GM18507 (cell line): Measurements from ENCODE around the gene FANCB.

ENCODE experiments used
- DNase-seq: peaks from one replicate; pipeline ENCODE4 v3.0.0; 2011; ENCODE audit warnings: low read depth; ENCODE audit not compliant: insufficient read length; ENCODE audit errors: extremely low spot score
- FAIRE-seq: peaks from 2 replicates; lab custom pipeline; 2011; peaks lifted over from hg19 to GRCh38; lab: Jason Lieb, UNC

Gene FANCB

DNA sequence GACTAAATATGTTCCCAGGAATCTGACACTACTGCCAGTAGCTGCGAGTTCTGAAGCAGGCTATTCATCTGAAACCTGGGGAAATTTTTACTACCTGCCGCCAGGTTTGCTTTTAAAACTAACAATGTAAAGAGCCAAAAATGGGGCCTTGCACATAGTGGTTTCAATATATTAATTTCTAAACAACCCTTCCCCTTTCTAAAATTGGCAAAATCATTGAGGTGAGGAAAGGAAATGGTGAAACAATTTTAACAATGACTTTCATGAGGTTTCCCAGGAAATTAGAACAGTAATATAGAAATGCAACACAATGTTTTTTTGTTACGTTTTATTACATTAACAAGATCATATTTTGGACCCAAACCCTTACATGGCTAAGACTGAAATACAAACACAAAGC lies 21.3 kb downstream of the FANCB start:
- DNase-seq (no peak), FAIRE-seq (peak; percentile 15)

DNA sequence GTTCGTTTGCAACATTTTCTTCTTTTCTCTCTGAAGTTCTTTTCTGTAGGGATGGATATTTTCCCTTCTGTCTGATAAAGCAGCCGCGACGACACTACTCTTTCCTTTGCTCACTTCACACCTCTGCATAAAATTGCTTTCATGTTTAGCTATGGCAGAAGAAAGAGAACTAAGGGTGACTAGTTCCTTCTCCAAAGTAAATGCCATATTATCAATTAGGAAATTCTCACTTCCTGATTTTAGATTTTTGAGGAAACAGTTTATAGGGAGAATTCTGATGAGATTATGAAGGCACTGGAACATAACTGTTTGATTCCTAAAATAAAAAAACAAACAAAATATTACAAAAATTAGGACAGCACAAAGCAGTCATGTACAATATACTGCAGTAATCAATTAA lies 29.2 kb downstream of the FANCB start:
- FAIRE-seq (no peak), DNase-seq (no peak)

DNA sequence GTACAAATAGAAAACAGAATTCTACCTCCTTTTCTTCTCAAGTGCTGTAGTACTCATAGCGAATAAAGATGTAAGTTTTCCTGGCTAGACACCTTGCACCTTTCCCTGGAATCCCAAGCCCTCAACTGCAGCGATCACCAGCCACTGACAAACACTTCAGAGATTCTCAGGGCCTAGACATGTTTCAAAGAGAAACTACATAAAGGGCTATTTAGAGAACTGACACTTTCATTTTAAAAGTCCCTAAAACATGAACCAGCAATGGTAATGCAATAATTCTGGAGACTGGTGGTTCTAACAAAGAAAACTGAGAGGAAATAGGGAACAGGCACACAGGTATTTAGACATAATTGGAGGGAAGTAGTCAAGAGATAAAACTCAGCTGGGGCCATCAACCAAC lies 35.7 kb downstream of the FANCB start:
- no peak for DNase-seq
- no peak for FAIRE-seq

DNA sequence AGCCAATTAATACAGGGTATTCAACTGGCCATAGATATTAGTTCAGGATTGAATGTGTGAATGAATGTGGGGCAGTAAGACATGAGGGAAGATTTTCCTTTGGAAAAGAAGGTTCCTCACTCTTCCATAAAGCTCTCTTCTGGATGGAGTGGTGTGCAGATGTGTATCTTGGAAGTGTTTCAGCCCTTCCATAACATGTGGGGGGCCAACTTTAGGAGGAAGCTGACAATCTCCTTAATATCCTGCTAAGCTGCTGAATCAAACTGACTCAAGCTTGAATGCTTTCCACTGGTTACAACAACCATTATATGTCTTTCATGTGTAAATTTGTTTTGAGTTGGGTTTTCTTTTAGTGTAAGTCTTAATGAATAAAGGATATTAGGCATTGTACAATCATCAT lies 40.3 kb downstream of the FANCB start:
- FAIRE-seq (no peak), DNase-seq (no peak)

DNA sequence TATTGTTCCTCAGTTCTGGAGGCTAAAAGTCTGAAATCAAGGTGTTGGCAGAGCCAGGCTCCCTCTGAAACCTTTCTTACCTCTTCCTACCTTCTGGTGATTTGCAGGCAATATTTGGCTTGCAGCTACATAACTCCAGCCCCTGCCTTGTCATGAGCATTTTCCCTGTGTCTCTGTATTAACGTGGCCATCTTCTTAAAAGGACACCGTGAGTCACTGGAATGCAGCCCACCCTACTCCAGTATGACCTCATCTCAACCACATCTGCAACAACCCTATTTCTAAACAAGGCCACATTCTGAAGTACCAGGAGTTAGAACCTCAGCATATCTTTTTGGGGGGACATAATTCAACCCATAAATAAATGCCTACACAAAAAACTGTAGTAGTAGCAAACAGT lies 40.7 kb downstream of the FANCB start:
- FAIRE-seq, result no peak
- DNase-seq, result no peak

DNA sequence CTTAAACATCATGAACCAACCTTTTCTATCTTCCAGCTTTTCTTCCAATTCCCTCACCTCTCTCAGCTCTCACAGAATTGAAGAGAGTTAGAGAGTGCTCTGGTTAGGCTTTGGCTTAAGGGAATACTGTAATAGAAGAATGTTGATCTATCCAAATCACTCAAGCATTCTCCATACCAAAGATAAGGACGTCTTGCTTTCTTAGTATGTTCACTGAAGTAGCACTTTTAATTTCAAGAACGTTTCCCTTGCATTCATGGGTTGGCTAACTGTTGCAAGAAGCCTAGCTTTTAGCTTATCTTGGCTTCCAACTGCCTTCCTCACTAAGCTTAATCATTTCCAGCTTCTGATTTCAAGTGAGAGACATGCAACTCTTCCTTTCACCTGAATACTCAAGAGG lies 43.2 kb downstream of the FANCB start:
- FAIRE-seq, result no peak
- DNase-seq, result no peak

DNA sequence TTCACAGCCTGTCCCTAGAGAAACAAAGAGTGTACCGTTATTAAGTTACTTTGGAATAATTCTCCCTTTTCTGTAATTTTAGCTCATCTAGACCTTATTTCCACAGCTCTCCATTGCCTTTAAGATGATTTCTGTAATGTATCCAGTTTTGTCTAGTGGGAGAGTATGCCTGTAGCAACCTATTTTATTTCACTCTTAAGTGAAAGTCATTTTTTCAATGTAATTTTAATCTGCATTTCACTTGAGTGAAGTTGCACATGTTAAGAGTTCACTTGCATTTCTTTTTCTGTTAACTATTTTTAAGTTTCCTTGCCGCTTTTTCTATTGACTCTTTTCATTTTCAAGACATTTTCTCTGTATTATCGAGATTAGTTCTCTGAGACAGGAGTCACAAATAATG lies 46.5 kb downstream of the FANCB start:
- no peak for FAIRE-seq
- DNase-seq, result no peak

DNA sequence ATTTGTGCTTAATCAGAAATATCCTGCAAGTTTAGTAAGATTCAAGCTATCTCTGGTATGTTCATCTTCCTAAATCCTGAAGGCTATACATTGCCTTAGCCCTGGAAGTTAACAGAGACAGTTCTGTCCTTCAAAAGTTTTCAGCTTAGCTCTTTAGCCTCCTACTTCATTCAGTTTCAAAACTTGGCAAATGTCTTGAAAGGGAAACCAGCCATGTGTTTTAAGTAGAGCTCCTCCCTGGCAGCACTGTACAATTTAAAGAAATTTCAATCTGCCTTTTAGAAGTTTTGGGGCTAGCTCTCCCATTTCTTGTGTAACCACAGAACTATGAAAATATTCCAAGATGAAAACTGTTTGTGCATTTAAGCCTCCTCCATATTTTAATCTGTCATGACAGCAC lies 47.0 kb downstream of the FANCB start:
- DNase-seq, result no peak
- FAIRE-seq, result no peak

DNA sequence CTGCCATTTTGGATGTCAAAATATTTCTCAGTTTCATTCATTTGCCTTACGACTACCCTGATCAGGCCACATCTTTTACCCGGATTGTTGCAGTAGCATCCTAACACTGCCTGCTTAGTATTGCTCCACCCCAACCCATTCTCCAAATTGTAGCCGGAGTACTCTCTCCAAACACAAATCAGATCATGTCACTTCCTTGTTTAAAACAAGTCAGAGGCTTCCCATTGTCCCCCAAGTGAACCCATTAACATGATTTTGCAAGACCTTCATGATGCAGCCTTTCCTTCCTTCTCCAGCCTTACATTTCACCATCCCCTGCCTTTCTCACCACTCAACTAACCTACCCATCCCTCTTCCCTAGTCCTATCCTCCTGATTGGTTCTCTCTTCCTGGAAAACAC lies 53.1 kb downstream of the FANCB start:
- DNase-seq (no peak), FAIRE-seq (no peak)

DNA sequence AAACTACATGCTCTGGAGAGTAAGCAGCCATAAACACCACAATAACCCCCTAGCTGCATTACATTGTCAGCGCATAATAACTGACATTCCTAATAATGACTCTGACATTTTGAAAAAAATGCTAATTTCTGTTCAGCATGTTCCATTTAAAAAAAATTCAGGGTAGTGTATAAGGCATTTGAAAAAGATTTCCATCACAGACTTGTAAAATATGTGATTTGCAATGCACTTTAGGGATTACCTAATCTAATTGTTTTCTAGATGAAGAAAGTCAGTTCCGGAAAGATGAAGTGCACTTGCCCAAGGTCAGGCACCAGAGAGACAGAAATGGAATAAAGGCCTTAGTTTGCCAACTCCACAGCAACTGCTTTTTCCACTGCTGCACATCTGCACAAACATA lies 55.3 kb downstream of the FANCB start:
- DNase-seq (no peak), FAIRE-seq (no peak)

DNA sequence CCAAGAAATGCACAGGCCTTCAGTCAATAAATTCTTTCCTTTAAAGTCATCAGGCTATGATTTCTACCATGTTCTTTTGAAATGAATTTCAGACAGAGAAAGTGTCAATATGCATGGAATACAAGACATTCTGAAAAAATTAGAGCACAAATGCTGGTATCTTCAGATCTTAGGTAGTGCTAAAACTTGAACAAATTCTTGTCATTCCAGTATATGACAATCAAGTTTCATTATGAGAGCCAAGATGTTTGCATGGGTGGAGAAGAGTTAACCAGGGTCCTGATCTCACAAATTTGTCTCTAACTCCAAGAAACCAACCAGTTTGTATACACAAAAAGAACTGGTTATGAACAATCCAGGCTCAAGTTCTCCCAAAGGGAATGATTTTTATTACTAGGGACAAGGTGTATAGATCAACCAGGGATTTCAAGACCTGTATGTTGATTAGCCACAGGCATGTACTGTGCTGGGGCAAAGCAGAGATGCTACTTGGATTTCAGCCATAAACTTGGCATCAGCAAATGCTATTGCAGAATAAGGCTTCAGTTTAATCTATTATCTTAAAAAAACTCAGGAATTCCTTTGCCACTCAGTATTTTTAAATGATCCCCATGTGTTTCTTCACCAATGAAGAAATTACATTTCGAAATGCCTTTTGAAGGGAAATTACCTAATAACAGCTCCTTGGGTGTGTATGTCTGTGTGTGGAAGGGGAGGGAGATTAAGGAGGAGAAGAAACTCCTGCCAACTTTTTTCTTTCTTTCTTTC lies 69.7 kb downstream of the FANCB start:
- FAIRE-seq, result no peak
- DNase-seq, result no peak

DNA sequence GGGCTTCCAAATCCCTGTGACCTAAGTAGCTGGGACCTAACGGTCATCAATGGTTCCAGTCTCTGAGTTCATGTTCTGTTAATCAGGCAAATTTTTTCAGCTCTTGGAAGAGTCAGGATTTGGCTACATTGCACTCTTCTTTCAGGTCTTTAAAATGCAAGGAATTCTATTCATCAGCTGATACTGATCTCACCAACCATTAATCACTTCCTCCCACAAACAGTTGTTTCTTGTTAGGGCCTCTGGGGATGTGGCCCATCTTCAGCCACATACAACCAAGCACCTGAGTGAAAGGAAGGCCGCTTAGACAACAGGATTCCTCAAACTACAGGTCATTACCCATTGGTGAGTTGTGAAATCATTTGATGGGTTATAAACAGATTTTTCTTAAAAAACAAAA lies 71.7 kb downstream of the FANCB start:
- no peak for FAIRE-seq
- no peak for DNase-seq

DNA sequence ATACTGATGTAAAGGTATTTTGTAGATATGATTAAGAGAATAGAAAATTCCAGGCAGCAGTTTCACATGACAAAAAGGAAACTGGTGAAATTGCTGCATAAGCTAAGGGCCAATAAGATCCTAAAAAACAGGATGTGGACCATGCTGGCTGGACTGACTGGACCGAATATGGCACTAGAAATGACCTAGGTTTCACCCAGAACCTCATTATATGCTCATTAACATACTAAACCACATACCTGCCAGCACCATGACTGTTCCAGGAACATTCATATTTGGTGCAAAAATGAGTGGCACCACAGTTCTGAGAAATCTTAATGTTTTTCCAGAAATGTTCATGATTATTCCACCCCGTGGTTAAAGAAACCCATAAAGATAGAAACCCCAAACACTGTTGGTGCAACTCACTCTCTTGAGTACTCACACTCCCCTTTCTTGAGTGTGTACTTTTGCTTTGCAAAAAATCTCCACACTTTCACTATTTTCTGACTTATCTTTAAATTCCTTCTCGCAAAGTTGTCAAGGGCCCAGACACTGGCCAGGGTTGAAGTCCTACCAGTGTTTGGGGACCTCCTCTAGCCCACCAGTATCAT lies 74.0 kb downstream of the FANCB start:
- FAIRE-seq (no peak), DNase-seq (no peak)
